Measurements from ENCODE around the gene ZDHHC7. TPM values are rescaled to one million over a fixed set of nuclear protein-coding genes. Genes with fewer than 3 reads are reported as not detected.
A peak's percentile ranks its signal among the peaks of the same experiment; 100 is the strongest.

The ZDHHC7 gene
- total RNA-seq, 1 donor from 2014 or later = 79.7 TPM

DNA sequence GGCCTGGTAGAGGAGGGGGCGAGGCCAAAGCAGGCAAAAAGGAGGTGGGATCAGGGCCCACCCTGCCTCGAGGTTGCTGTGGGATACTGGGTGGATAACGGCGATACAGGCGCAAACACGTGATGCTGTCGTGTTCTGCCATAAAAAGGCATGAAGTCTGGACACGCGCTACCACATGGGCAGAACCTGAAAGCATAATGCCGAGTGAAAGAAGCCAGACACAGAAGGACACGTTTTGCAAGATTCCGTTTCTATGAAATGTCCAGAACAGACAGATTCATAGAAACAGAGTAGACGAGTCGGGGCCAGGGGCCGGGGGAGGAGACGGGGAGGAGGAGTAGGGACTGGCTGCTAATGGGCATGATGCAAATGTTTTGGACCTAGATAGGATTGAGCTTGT is 43.5 kb downstream of the ZDHHC7 start:
- H3K36me3 ChIP-seq = no peaks in the 10 kb centered on the region
- ATAC-seq (no peak), DNase-seq (no peak)
- H3K9me3 ChIP-seq = no peaks in the 10 kb centered on the region
- H3K4me3 ChIP-seq = no peak overlapping the region
- H3K4me1 ChIP-seq = peaks cover 9% of the 10 kb centered on the region
- H3K27me3 ChIP-seq = no peaks in the 10 kb centered on the region
- no peak overlapping the region for H3K27ac ChIP-seq
- no peak for TF ChIP-seq CTCF (IDR thresholded peaks at IDR 0.05)
- intact Hi-C loops (cut with DNase I) = no loop called here

GRCh38 chr16:84965428-84966415 is 45.6 kb downstream of the ZDHHC7 start:
- H3K4me3 ChIP-seq = no peak overlapping the region
- no peaks in the 10 kb centered on the region for H3K36me3 ChIP-seq
- no peaks in the 10 kb centered on the region for H3K27me3 ChIP-seq
- intact Hi-C loops (cut with DNase I) = no loop called here
- H3K27ac ChIP-seq = no peak overlapping the region
- no peak for TF ChIP-seq CTCF (IDR thresholded peaks at IDR 0.05)
- H3K4me1 ChIP-seq = peaks cover 5% of the 10 kb centered on the region
- no peak for ATAC-seq
- DNase-seq = no peak
- H3K9me3 ChIP-seq = no peaks in the 10 kb centered on the region

GRCh38 chr16:84964386-84965128 is 46.8 kb downstream of the ZDHHC7 start:
- DNase-seq (no peak), ATAC-seq (peak; percentile 18)
- Histone ChIP-seq H3K27ac (no peak overlapping the region), H3K4me1 (no peaks in the 10 kb centered on the region), H3K36me3 (no peaks in the 10 kb centered on the region), H3K9me3 (no peaks in the 10 kb centered on the region), H3K4me3 (no peak overlapping the region), H3K27me3 (no peaks in the 10 kb centered on the region)
- intact Hi-C loops (cut with DNase I) = no loop called here
- no peak for TF ChIP-seq CTCF (IDR thresholded peaks at IDR 0.05)

- no peaks in the 10 kb centered on the region for H3K4me1 ChIP-seq
- intact Hi-C loops (cut with DNase I) = no loop called here
- DNase-seq (no peak), ATAC-seq (no peak)
- no peaks in the 10 kb centered on the region for H3K36me3 ChIP-seq
- H3K9me3 ChIP-seq = no peaks in the 10 kb centered on the region
- no peak for TF ChIP-seq CTCF (IDR thresholded peaks at IDR 0.05)
- no peak overlapping the region for H3K4me3 ChIP-seq
- H3K27me3 ChIP-seq = no peaks in the 10 kb centered on the region
- H3K27ac ChIP-seq = no peak overlapping the region
Observed at GRCh38 chr16:84963066-84963465, 48.3 kb downstream of the ZDHHC7 start.

- DNase-seq = no peak
- H3K4me3 ChIP-seq = no peak overlapping the region
- H3K27ac ChIP-seq = no peak overlapping the region
- H3K4me1 ChIP-seq = no peaks in the 10 kb centered on the region
- H3K36me3 ChIP-seq = no peaks in the 10 kb centered on the region
- TF ChIP-seq CTCF (IDR thresholded peaks at IDR 0.05) = no peak
- no peaks in the 10 kb centered on the region for H3K9me3 ChIP-seq
- no peak for ATAC-seq
- intact Hi-C loops (cut with DNase I) = no loop called here
- no peaks in the 10 kb centered on the region for H3K27me3 ChIP-seq
Observed at GRCh38 chr16:84960942-84961341, 50.4 kb downstream of the ZDHHC7 start.

All from upper lobe of right lung (tissue), 1 donor.